ENCODE results near the gene EIF4E1B. TPM values are rescaled to one million over a fixed set of nuclear protein-coding genes. Genes with fewer than 3 reads are reported as not detected.

EIF4E1B gene, protein sequence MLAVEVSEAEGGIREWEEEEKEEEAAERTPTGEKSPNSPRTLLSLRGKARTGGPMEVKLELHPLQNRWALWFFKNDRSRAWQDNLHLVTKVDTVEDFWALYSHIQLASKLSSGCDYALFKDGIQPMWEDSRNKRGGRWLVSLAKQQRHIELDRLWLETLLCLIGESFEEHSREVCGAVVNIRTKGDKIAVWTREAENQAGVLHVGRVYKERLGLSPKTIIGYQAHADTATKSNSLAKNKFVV
- polyA plus RNA-seq (2013, experiment 1 of 2): not detected
- polyA plus RNA-seq (2013, experiment 2 of 2): not detected

DNA sequence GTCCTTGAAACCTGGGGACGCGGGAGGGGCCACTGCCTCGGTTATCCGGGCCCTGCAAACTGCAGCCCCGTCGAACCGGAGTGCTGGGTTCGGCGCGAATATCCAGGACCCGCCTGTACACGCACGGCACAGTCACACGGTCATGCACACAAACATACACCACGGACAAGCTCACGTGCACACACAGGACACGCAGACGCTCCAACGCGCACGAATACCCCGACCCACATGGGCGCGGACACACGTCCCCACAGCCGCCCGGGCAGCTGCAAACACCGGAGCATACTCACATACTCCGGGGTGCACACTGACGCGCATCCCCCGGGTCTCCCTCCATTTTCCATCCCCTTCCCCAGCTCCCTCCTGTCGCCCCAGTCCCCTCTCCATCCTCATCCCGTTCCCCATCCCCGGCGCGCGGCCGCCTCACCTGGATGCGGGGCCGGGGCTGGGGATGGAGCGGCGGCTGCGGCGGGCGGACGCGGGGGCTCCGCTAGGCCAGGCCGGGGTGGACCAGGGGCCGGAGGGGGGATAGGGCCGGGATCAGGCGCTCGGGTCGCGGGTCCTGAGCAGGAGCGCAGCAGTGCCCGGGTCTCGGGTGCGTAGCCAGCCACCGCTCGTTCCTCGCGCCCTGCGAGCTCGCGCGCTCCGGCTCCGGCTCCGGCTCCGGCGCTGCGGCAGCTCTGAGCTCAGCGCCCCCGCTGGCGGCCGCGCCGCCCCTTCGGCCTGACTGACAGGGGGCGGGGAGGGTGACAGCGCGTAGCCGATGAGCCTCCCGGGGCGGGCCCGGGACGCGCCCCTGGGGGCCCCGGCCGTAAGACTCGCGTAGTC is at the start of gene EIF4E1B, which contains the start of gene SNCB:
Gene EIF4E1B, plus strand, starts transcription at position 823 of the 828 bp plus-strand sequence. CDS start 12,113 bp downstream, outside the sequence.
Gene SNCB, minus strand, starts transcription at position 682 of the 828 bp plus-strand sequence. CDS start 880 bp downstream, outside the sequence.
- H2AFZ ChIP-seq (ENCODE audit: low read depth, low read length): no peak within 1 kb of the TSS
- H2BK15ac ChIP-seq (ENCODE audit: low read depth, poor library complexity, severe bottlenecking): no peak within 1 kb of the TSS
- no peak within 1 kb of the TSS for H2AK5ac ChIP-seq (ENCODE audit: low read length, severe bottlenecking)
- no peak within 1 kb of the TSS for H2BK5ac ChIP-seq (ENCODE audit: low read depth, low read length, poor library complexity, severe bottlenecking)
- H3K27ac ChIP-seq (ENCODE audit: low read length, poor library complexity, severe bottlenecking): no peak within 1 kb of the TSS
- peak within 1 kb of the TSS in 1 of 2 experiments; percentile 25 for H3K4ac ChIP-seq (ENCODE audit: low read depth in 1 of 2, low read length in 2 of 2)
- H4K8ac ChIP-seq (ENCODE audit: low read length): no peak within 1 kb of the TSS
- peaks cover 29% of the 10 kb centered on the region for H3K4me1 ChIP-seq (ENCODE audit: control insufficient read depth, insufficient read depth, low read depth, low read length)
- H3K79me1 ChIP-seq (replicated peaks; ENCODE audit: low read length, poor library complexity, severe bottlenecking): no peaks in the 10 kb centered on the region
- peak within 1 kb of the TSS; percentile 36 to 74 for H3K4me3 ChIP-seq (ENCODE audit: insufficient read depth in 1 of 2, low read depth in 1 of 2, low read length in 2 of 2)
- no peak within 1 kb of the TSS for H3K23ac ChIP-seq (ENCODE audit: low read length in 2 of 2)
- no peaks in the 10 kb centered on the region for H3K36me3 ChIP-seq (ENCODE audit: control insufficient read depth in 1 of 2, insufficient read depth in 2 of 2, low read depth in 1 of 2, low read length in 2 of 2)
- H3K4me2 ChIP-seq (ENCODE audit: low read length, poor library complexity, severe bottlenecking): peak within 1 kb of the TSS; percentile 92
- peaks cover under 1% of the 10 kb centered on the region for H3K9me3 ChIP-seq (ENCODE audit: control insufficient read depth, low read length)
- H2BK12ac ChIP-seq (ENCODE audit: low read length in 2 of 2): no peak within 1 kb of the TSS
- H3K18ac ChIP-seq (ENCODE audit: low read depth in 1 of 2, low read length in 2 of 2): no peak within 1 kb of the TSS
- peak; percentile 58 for DNase-seq
- H3K27me3 ChIP-seq (ENCODE audit: control insufficient read depth in 1 of 2, insufficient read depth in 1 of 2, low read length in 2 of 2): peaks cover 64 to 74% of the 10 kb centered on the region in 2 experiments
- H2BK120ac ChIP-seq (ENCODE audit: low read depth, low read length): no peak within 1 kb of the TSS
- whole genome bisulfite sequencing: under 1% methylated on average over 84 of the region's 94 CpGs
- no peak within 1 kb of the TSS for H3K14ac ChIP-seq (ENCODE audit: low read length in 2 of 2)
- no peak within 1 kb of the TSS for H4K91ac ChIP-seq (ENCODE audit: low read length)
- H3K9ac ChIP-seq (ENCODE audit: low read length): peak within 1 kb of the TSS; percentile 17

DNA sequence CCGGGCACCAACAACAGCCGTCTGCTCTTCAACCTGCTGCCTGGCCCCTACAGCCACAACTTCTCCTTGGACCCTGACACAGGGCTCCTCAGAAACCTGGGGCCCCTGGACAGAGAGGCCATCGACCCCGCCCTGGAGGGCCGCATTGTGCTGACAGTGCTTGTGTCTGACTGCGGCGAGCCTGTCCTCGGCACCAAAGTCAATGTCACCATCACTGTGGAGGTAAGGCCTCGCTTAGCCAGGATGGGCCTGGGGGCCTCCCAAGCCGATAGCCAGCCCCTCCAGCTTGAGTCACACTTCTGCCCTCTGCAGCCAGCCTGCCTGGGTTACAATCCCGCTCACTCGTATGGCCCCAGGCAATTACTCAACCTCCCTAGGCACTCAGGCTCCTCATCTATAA is 49.1 kb upstream of the EIF4E1B start:
- WGBS: 90% methylated on average over 10 of the region's 12 CpGs

DNA sequence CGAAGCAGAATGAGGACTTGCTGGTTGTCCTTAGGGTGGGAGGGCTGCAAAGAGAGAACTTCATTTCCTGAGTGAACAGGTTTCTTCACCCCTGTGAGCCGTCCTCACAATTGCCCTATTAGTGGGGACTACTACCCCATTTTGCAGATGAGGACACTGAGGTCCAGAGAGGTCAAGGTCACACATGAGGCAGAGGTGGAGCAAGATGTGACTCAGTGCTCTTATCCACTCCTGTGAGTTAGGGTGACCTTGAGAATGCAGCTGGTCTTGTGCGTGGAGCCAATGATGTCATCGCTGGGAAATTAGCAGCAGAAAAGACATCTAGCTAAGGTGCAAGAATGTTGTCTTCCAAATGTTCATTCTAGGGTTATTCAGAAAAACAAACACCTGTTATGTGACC is 47.4 kb upstream of the EIF4E1B start:
- peak; percentile 18 for DNase-seq
- Histone ChIP-seq H3K79me1 (replicated peaks; ENCODE audit: low read length, poor library complexity, severe bottlenecking) (no peaks in the 10 kb centered on the region), H3K4ac (ENCODE audit: low read depth in 1 of 2, low read length in 2 of 2) (no peak overlapping the region), H3K4me3 (ENCODE audit: insufficient read depth in 1 of 2, low read depth in 1 of 2, low read length in 2 of 2) (no peak overlapping the region), H3K4me1 (ENCODE audit: control insufficient read depth, insufficient read depth, low read depth, low read length) (peaks cover 2% of the 10 kb centered on the region), H3K27ac (ENCODE audit: low read length, poor library complexity, severe bottlenecking) (no peak overlapping the region), H3K9ac (ENCODE audit: low read length) (no peak overlapping the region), H2BK120ac (ENCODE audit: low read depth, low read length) (no peak overlapping the region), H3K18ac (ENCODE audit: low read depth in 1 of 2, low read length in 2 of 2) (no peak overlapping the region), H4K8ac (ENCODE audit: low read length) (no peak overlapping the region), H4K91ac (ENCODE audit: low read length) (no peak overlapping the region), H2BK15ac (ENCODE audit: low read depth, poor library complexity, severe bottlenecking) (no peak overlapping the region), H2AFZ (ENCODE audit: low read depth, low read length) (no peak overlapping the region), H3K27me3 (ENCODE audit: control insufficient read depth in 1 of 2, insufficient read depth in 1 of 2, low read length in 2 of 2) (peaks cover 0 to 10% of the 10 kb centered on the region in 2 experiments), H3K9me3 (ENCODE audit: control insufficient read depth, low read length) (peaks cover 7% of the 10 kb centered on the region), H3K36me3 (ENCODE audit: control insufficient read depth in 1 of 2, insufficient read depth in 2 of 2, low read depth in 1 of 2, low read length in 2 of 2) (no peaks in the 10 kb centered on the region), H3K14ac (ENCODE audit: low read length in 2 of 2) (no peak overlapping the region), H2BK12ac (ENCODE audit: low read length in 2 of 2) (no peak overlapping the region), H3K4me2 (ENCODE audit: low read length, poor library complexity, severe bottlenecking) (no peak overlapping the region), H2BK5ac (ENCODE audit: low read depth, low read length, poor library complexity, severe bottlenecking) (no peak overlapping the region), H2AK5ac (ENCODE audit: low read length, severe bottlenecking) (no peak overlapping the region), H3K23ac (ENCODE audit: low read length in 2 of 2) (no peak overlapping the region)
- WGBS: 68% methylated on average over 4 of the region's 4 CpGs

More for the DNA sequence above, 49.1 kb upstream of the EIF4E1B start:
- no peak overlapping the region for H4K8ac ChIP-seq (ENCODE audit: low read length)
- H3K4ac ChIP-seq (ENCODE audit: low read depth in 1 of 2, low read length in 2 of 2): no peak overlapping the region
- no peak overlapping the region for H2AFZ ChIP-seq (ENCODE audit: low read depth, low read length)
- H3K18ac ChIP-seq (ENCODE audit: low read depth in 1 of 2, low read length in 2 of 2): peak overlapping the region in 1 of 2 experiments; percentile 18
- H3K23ac ChIP-seq (ENCODE audit: low read length in 2 of 2): no peak overlapping the region
- H2BK12ac ChIP-seq (ENCODE audit: low read length in 2 of 2): peak overlapping the region in 1 of 2 experiments; percentile 16
- no peak overlapping the region for H2BK120ac ChIP-seq (ENCODE audit: low read depth, low read length)
- H3K27me3 ChIP-seq (ENCODE audit: control insufficient read depth in 1 of 2, insufficient read depth in 1 of 2, low read length in 2 of 2): peaks cover 0 to 18% of the 10 kb centered on the region in 2 experiments
- H3K14ac ChIP-seq (ENCODE audit: low read length in 2 of 2): peak overlapping the region in 1 of 2 experiments; percentile 18
- H3K4me3 ChIP-seq (ENCODE audit: insufficient read depth in 1 of 2, low read depth in 1 of 2, low read length in 2 of 2): no peak overlapping the region
- no peak overlapping the region for H2BK15ac ChIP-seq (ENCODE audit: low read depth, poor library complexity, severe bottlenecking)
- no peak overlapping the region for H2AK5ac ChIP-seq (ENCODE audit: low read length, severe bottlenecking)
- H3K9me3 ChIP-seq (ENCODE audit: control insufficient read depth, low read length): peaks cover 7% of the 10 kb centered on the region
- no peak overlapping the region for H3K4me2 ChIP-seq (ENCODE audit: low read length, poor library complexity, severe bottlenecking)
- H4K91ac ChIP-seq (ENCODE audit: low read length): peak overlapping the region; percentile 10
- DNase-seq: no peak
- H3K9ac ChIP-seq (ENCODE audit: low read length): no peak overlapping the region
- H3K4me1 ChIP-seq (ENCODE audit: control insufficient read depth, insufficient read depth, low read depth, low read length): peaks cover 2% of the 10 kb centered on the region
- no peak overlapping the region for H2BK5ac ChIP-seq (ENCODE audit: low read depth, low read length, poor library complexity, severe bottlenecking)
- no peak overlapping the region for H3K27ac ChIP-seq (ENCODE audit: low read length, poor library complexity, severe bottlenecking)
- H3K79me1 ChIP-seq (replicated peaks; ENCODE audit: low read length, poor library complexity, severe bottlenecking): no peaks in the 10 kb centered on the region
- no peaks in the 10 kb centered on the region for H3K36me3 ChIP-seq (ENCODE audit: control insufficient read depth in 1 of 2, insufficient read depth in 2 of 2, low read depth in 1 of 2, low read length in 2 of 2)

DNA sequence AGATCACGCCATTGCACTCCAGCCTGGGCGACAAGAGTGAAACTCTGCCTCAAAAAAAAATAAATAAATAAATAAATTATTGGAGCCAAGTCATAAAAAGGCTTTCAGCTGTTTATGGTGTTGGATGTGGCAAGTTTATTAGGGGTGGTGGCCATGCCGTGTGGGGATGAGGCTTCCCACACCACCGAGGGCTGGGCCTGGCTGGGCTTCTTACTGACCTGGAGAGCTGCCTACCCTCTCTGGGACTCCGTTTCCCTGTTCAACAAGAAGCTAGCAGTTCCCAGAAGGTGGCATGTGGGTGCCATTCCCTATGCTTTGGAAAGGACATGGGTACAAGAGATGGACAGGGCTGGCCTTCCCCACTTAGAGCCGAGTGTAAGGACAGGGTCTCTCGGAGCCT is 43.1 kb upstream of the EIF4E1B start:
- no peak for DNase-seq
- Histone ChIP-seq H4K8ac (ENCODE audit: low read length) (no peak overlapping the region), H2AFZ (ENCODE audit: low read depth, low read length) (no peak overlapping the region), H3K4ac (ENCODE audit: low read depth in 1 of 2, low read length in 2 of 2) (no peak overlapping the region), H3K79me1 (replicated peaks; ENCODE audit: low read length, poor library complexity, severe bottlenecking) (no peaks in the 10 kb centered on the region), H3K14ac (ENCODE audit: low read length in 2 of 2) (no peak overlapping the region), H3K9me3 (ENCODE audit: control insufficient read depth, low read length) (peaks cover 7% of the 10 kb centered on the region), H3K9ac (ENCODE audit: low read length) (no peak overlapping the region), H3K23ac (ENCODE audit: low read length in 2 of 2) (no peak overlapping the region), H2BK120ac (ENCODE audit: low read depth, low read length) (no peak overlapping the region), H3K4me3 (ENCODE audit: insufficient read depth in 1 of 2, low read depth in 1 of 2, low read length in 2 of 2) (no peak overlapping the region), H2BK12ac (ENCODE audit: low read length in 2 of 2) (no peak overlapping the region), H3K4me2 (ENCODE audit: low read length, poor library complexity, severe bottlenecking) (no peak overlapping the region), H3K27me3 (ENCODE audit: control insufficient read depth in 1 of 2, insufficient read depth in 1 of 2, low read length in 2 of 2) (peaks cover 0 to 8% of the 10 kb centered on the region in 2 experiments), H2BK15ac (ENCODE audit: low read depth, poor library complexity, severe bottlenecking) (no peak overlapping the region), H3K36me3 (ENCODE audit: control insufficient read depth in 1 of 2, insufficient read depth in 2 of 2, low read depth in 1 of 2, low read length in 2 of 2) (peaks cover 1 to 13% of the 10 kb centered on the region in 2 experiments), H2AK5ac (ENCODE audit: low read length, severe bottlenecking) (no peak overlapping the region), H3K18ac (ENCODE audit: low read depth in 1 of 2, low read length in 2 of 2) (no peak overlapping the region), H4K91ac (ENCODE audit: low read length) (no peak overlapping the region), H3K27ac (ENCODE audit: low read length, poor library complexity, severe bottlenecking) (no peak overlapping the region), H3K4me1 (ENCODE audit: control insufficient read depth, insufficient read depth, low read depth, low read length) (no peaks in the 10 kb centered on the region), H2BK5ac (ENCODE audit: low read depth, low read length, poor library complexity, severe bottlenecking) (no peak overlapping the region)
- WGBS: 82% methylated on average over 5 of the region's 7 CpGs
